Liver (tissue), 9 donors: ENCODE data around the gene CFAP157. TPM values are rescaled to one million over a fixed set of nuclear protein-coding genes. Genes with fewer than 3 reads are reported as not detected.

Experiments used
- DNase-seq: peaks from one replicate; pipeline ENCODE4 v3.0.0-alpha.2; 2017; ENCODE audit warnings: low spot score
- H3K27ac ChIP-seq, 2 donors: one replicate each; pipeline ENCODE4 v1.7.0; 2013; ENCODE audit warnings: inconsistent platforms in 2 of 2, low read length in 2 of 2, control low read depth in 1 of 2, low read depth in 1 of 2, mild to moderate bottlenecking in 1 of 2
- H3K27me3 ChIP-seq, 4 donors: one replicate each; pipeline versions ENCODE4 v1.6.1 to v1.7.0; 2013; ENCODE audit warnings: low read length in 3 of 4, inconsistent platforms in 1 of 4, mild to moderate bottlenecking in 1 of 4, moderate library complexity in 1 of 4; ENCODE audit not compliant: control insufficient read depth in 4 of 4, insufficient read depth in 4 of 4
- H3K36me3 ChIP-seq, 4 donors: one replicate each; pipeline versions ENCODE4 v1.6.1 to v1.7.0; 2013; ENCODE audit warnings: low read length in 3 of 4, mild to moderate bottlenecking in 3 of 4, low read depth in 1 of 4, moderate library complexity in 1 of 4; ENCODE audit not compliant: control insufficient read depth in 4 of 4, insufficient read depth in 3 of 4
- H3K4me1 ChIP-seq, 4 donors: one replicate each; pipeline versions ENCODE4 v1.6.1 to v1.7.0; 2013; ENCODE audit warnings: low read length in 3 of 4, mild to moderate bottlenecking in 3 of 4, moderate library complexity in 1 of 4; ENCODE audit not compliant: control insufficient read depth in 4 of 4, insufficient read depth in 4 of 4
- H3K4me3 ChIP-seq, 3 donors: one replicate each; pipeline versions ENCODE4 v1.6.1 to v1.7.0; 2013; ENCODE audit warnings: low read length in 3 of 3, control low read depth in 1 of 3, low read depth in 1 of 3, mild to moderate bottlenecking in 1 of 3
- H3K9ac ChIP-seq, 2 donors: one replicate each; pipeline ENCODE4 v1.7.0; 2013; ENCODE audit warnings: low read length in 2 of 2, mild to moderate bottlenecking in 2 of 2, moderate library complexity in 2 of 2, control low read depth in 1 of 2, low read depth in 1 of 2
- H3K9me3 ChIP-seq, 4 donors: one replicate each; pipeline versions ENCODE4 v1.6.1 to v1.7.0; 2013; ENCODE audit warnings: low read length in 3 of 4; ENCODE audit not compliant: control insufficient read depth in 4 of 4
- ATF3 ChIP-seq: IDR thresholded peaks from 2 replicates; pipeline ENCODE4 v1.6.1; 2016; ENCODE audit warnings: antibody characterized with exemption
- CTCF ChIP-seq: fragments of 150-350 bp; IDR thresholded peaks from 2 replicates; pipeline ENCODE4 v1.5.1; 2017; ENCODE audit warnings: improper control_type of control experiment, low read depth, low read length; ENCODE audit not compliant: missing input control
- EGR1 ChIP-seq, 2 donors: IDR thresholded peaks; 2 replicates each; pipeline ENCODE4 v1.6.1; 2016 to 2018; ENCODE audit warnings: antibody characterized with exemption in 2 of 2, low read depth in 2 of 2
- FOXA1 ChIP-seq: IDR thresholded peaks from 2 replicates; pipeline ENCODE4 v1.6.1; 2016; ENCODE audit warnings: antibody characterized with exemption
- FOXA2 ChIP-seq: IDR thresholded peaks from 2 replicates; pipeline ENCODE4 v1.6.1; 2016; ENCODE audit warnings: antibody characterized with exemption
- GABPA ChIP-seq, 2 donors: IDR thresholded peaks in 1 of 2; conservative IDR thresholded peaks in 1 of 2; 2 replicates each; pipeline ENCODE4 v1.6.1; 2016; ENCODE audit warnings: antibody characterized with exemption in 2 of 2, mild to moderate bottlenecking in 1 of 2, moderate library complexity in 1 of 2
- HNF4A ChIP-seq, 2 donors: conservative IDR thresholded peaks; 2 replicates each; pipeline ENCODE4 v1.6.1; 2016; ENCODE audit warnings: antibody characterized with exemption in 2 of 2, mild to moderate bottlenecking in 2 of 2
- HNF4G ChIP-seq: IDR thresholded peaks from 2 replicates; pipeline ENCODE4 v1.6.1; 2016; ENCODE audit warnings: antibody characterized with exemption
- JUND ChIP-seq, 2 donors: IDR thresholded peaks; 2 replicates each; pipeline ENCODE4 v1.6.1; 2016; ENCODE audit warnings: antibody characterized with exemption in 2 of 2
- MAX ChIP-seq: IDR thresholded peaks from 2 replicates; pipeline ENCODE4 v1.6.1; 2016; ENCODE audit warnings: antibody characterized with exemption
- NR2F2 ChIP-seq: IDR thresholded peaks from 2 replicates; pipeline ENCODE4 v1.6.1; 2016; ENCODE audit warnings: antibody characterized with exemption
- RAD21 ChIP-seq, 2 donors: IDR thresholded peaks; 2 replicates each; pipeline ENCODE4 v1.6.1; 2016; ENCODE audit warnings: antibody characterized with exemption in 2 of 2, mild to moderate bottlenecking in 2 of 2
- REST ChIP-seq: IDR thresholded peaks from 2 replicates; pipeline ENCODE4 v1.6.1; 2016; ENCODE audit warnings: antibody characterized with exemption, mild to moderate bottlenecking
- RXRA ChIP-seq, 2 donors: IDR thresholded peaks; 2 replicates each; pipeline ENCODE4 v1.6.1; 2017 to 2018; ENCODE audit warnings: antibody characterized with exemption in 2 of 2, mild to moderate bottlenecking in 1 of 2
- SP1 ChIP-seq: IDR thresholded peaks from 2 replicates; pipeline ENCODE4 v1.6.1; 2018; ENCODE audit warnings: antibody characterized with exemption, mild to moderate bottlenecking
- TAF1 ChIP-seq: conservative IDR thresholded peaks from 2 replicates; pipeline ENCODE4 v1.6.1; 2016; ENCODE audit warnings: antibody characterized with exemption, mild to moderate bottlenecking
- YY1 ChIP-seq: IDR thresholded peaks from 2 replicates; pipeline ENCODE4 v1.6.1; 2016; ENCODE audit warnings: antibody characterized with exemption, mild to moderate bottlenecking
- WGBS: extraction: QIAGEN DNeasy Blood & Tissue Kit; methylation state at CpG from one replicate; pipeline ENCODE4 v1.1.7; 2013; 5-methylcytosine and 5-hydroxymethylcytosine counted together
- polyA plus RNA-seq, 2 donors: library from polyadenylated mRNA; stranded (reverse) in 1 of 2; unstranded in 1 of 2; fragments of 200-250 nt in 1 of 2; fragments of >200 nt in 1 of 2; fragmentation: Nextera tagmentation in 1 of 2; extraction: Ambion mirVana in 1 of 2; gene quantifications; one replicate each; pipeline versions ENCODE4 v1.2.1 to v1.2.3, GENCODE V29; 2013 to 2015
- total RNA-seq, 2 donors: library from RNA; depleted of rRNA; stranded (reverse); fragments of >200 nt; gene quantifications; one replicate each; pipeline ENCODE4 v1.2.3, GENCODE V29; 2014
- TF ChIP-seq, protein P1 (sequence below): IDR thresholded peaks from 2 replicates; pipeline ENCODE4 v1.6.1; 2016; ENCODE audit warnings: antibody characterized with exemption
- donor health status: healthy.
- donor health status: healthy.
- donor health status: healthy.
- donor health status: healthy.
- donor health status: healthy.

The CFAP157 gene
- total and polyA plus RNA-seq, 4 donors: 0.07 to 0.22 TPM; not detected in 2

DNA sequence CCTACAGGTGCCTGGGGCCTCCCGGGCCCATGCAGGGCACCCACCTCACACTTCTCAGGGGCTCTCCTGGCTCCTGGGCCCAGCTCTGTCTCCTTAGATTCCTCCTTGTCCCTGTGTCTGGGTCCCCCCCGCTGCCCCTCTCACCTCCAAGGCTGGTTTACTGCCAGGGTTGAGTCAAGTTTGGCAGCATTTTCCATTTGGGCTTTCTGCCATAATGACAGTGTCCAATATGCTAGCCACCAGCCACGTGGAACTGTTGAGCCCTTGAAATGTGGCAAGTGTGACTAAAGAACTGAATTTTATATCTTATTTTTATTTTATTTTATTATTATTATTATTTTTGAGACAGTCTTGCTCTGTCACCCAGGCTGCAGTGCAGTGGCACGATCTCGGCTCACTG is 11.0 kb downstream of the CFAP157 start:
- Histone ChIP-seq H3K9me3 (no peaks in the 10 kb centered on the region), H3K27ac (no peak overlapping the region), H3K4me3 (no peak overlapping the region), H3K4me1 (peaks cover 4 to 12% (median 8%) of the 10 kb centered on the region in 4 donors), H3K9ac (no peak overlapping the region), H3K36me3 (no peaks in the 10 kb centered on the region), H3K27me3 (no peaks in the 10 kb centered on the region)
- TF ChIP-seq SP1 (no peak), RXRA (IDR thresholded peaks at IDR 0.05) (no peak), TAF1 (no peak), EGR1 (IDR thresholded peaks at IDR 0.05; ENCODE audit: low read depth in 2 of 2) (no peak), CTCF (no peak), JUND (IDR thresholded peaks at IDR 0.05) (no peak), YY1 (no peak), ATF3 (no peak), FOXA1 (no peak), MAX (no peak), HNF4A (conservative IDR thresholded peaks at IDR 0.05) (no peak), FOXA2 (no peak), NR2F2 (no peak), REST (no peak), RAD21 (IDR thresholded peaks at IDR 0.05) (no peak), HNF4G (no peak), GABPA (IDR thresholded peaks at IDR 0.05 in 1 of 2, conservative IDR thresholded peaks at IDR 0.05 in 1 of 2) (no peak)
- TF ChIP-seq, protein P1, sequence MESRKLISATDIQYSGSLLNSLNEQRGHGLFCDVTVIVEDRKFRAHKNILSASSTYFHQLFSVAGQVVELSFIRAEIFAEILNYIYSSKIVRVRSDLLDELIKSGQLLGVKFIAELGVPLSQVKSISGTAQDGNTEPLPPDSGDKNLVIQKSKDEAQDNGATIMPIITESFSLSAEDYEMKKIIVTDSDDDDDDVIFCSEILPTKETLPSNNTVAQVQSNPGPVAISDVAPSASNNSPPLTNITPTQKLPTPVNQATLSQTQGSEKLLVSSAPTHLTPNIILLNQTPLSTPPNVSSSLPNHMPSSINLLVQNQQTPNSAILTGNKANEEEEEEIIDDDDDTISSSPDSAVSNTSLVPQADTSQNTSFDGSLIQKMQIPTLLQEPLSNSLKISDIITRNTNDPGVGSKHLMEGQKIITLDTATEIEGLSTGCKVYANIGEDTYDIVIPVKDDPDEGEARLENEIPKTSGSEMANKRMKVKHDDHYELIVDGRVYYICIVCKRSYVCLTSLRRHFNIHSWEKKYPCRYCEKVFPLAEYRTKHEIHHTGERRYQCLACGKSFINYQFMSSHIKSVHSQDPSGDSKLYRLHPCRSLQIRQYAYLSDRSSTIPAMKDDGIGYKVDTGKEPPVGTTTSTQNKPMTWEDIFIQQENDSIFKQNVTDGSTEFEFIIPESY: no peak
- 75% methylated on average over 5 of the region's 5 CpGs for WGBS
- no peak for DNase-seq
